A549 (cell line): ENCODE measurements around the gene EPHB6. TPM values are rescaled to one million over a fixed set of nuclear protein-coding genes. Genes with fewer than 3 reads are reported as not detected.

ENCODE experiments used
- ATAC-seq, 2 experiments: fragments of 200-7000 bp in 1 of 2; fragments of >200 bp in 1 of 2; cut with Nextera tagmentation in 1 of 2; cut with Tn5 transposase in 1 of 2; 3 replicates each; pipeline versions ENCODE4 v1.8.0 to v1.9.1; 2018 to 2020; ENCODE audit warnings: mild to moderate bottlenecking in 1 of 2, moderate library complexity in 1 of 2
- CTCF ChIA-PET: fragments of 300-600 bp; sonication (Branson Sonifier 250); formaldehyde crosslinking; extraction: SDS; loops from one replicate; lab custom pipeline; 2021; ENCODE audit warnings: antibody characterized with exemption, inconsistent platforms; lab: Yijun Ruan, JAX
- POLR2A ChIA-PET: fragments of 350-600 bp; formaldehyde crosslinking; extraction: SDS; loops from one replicate; lab custom pipeline; 2021; ENCODE audit warnings: antibody characterized with exemption, inconsistent platforms; lab: Yijun Ruan, JAX
- DNase-seq, 2 experiments: peaks; one replicate each; pipeline versions ENCODE4 v3.0.0 to v3.0.0-alpha.2; 2011 to 2016; ENCODE audit warnings: low read depth in 1 of 2, low spot score in 1 of 2
- FAIRE-seq: peaks from 2 replicates; lab custom pipeline; 2011; peaks lifted over from hg19 to GRCh38; lab: Jason Lieb, UNC
- H3K27ac ChIP-seq, 2 experiments: fragments of >200 bp; sonication (Bioruptor Twin); formaldehyde crosslinking; 3 replicates each; pipeline ENCODE4 v1.5.1; 2016 to 2017
- H3K4me1 ChIP-seq: fragments of >200 bp; sonication (Bioruptor Twin); formaldehyde crosslinking; 3 replicates; pipeline ENCODE4 v1.6.1; 2016
- H3K4me2 ChIP-seq: fragments of >200 bp; sonication (Bioruptor Twin); formaldehyde crosslinking; 3 replicates; pipeline ENCODE4 v1.6.1; 2016
- H3K4me3 ChIP-seq: fragments of >200 bp; sonication (Bioruptor Twin); formaldehyde crosslinking; 3 replicates; pipeline ENCODE4 v1.5.1; 2016
- H3K9me3 ChIP-seq: fragments of >200 bp; sonication (Bioruptor Twin); formaldehyde crosslinking; 3 replicates; pipeline ENCODE4 v1.6.1; 2016
- EHF ChIP-seq: fragments of 250-450 bp; sonication (Bioruptor Pico); IDR thresholded peaks from 2 replicates; pipeline ENCODE4 v1.5.0; 2020; ENCODE audit warnings: mild to moderate bottlenecking
- FOSB ChIP-seq: fragments of 250-450 bp; sonication (Bioruptor Pico); IDR thresholded peaks from 2 replicates; pipeline ENCODE4 v1.5.0; 2020; ENCODE audit warnings: mild to moderate bottlenecking, moderate library complexity
- GATA3 ChIP-seq: IDR thresholded peaks from 2 replicates; pipeline ENCODE4 v1.6.1; 2012; ENCODE audit warnings: borderline replicate concordance
- HDAC2 ChIP-seq: fragments of 200-600 bp; sonication (generic); IDR thresholded peaks from 2 replicates; pipeline ENCODE4 v1.6.1; 2016
- HOXA7 ChIP-seq: fragments of 250-450 bp; sonication (Bioruptor Pico); IDR thresholded peaks from 2 replicates; pipeline ENCODE4 v1.5.0; 2020; ENCODE audit warnings: mild to moderate bottlenecking, moderate library complexity
- HOXB5 ChIP-seq: fragments of 250-450 bp; sonication (Bioruptor Pico); IDR thresholded peaks from 2 replicates; pipeline ENCODE4 v1.5.0; 2020; ENCODE audit warnings: mild to moderate bottlenecking, moderate library complexity
- JUN ChIP-seq, 2 experiments: fragments of >200 bp; sonication (Bioruptor Twin); formaldehyde crosslinking; IDR thresholded peaks; 2 replicates in 1 of 2; 3 replicates in 1 of 2; pipeline ENCODE4 v1.6.1; 2016 to 2017
- KDM5A ChIP-seq: fragments of 200-600 bp; sonication (generic); IDR thresholded peaks from 2 replicates; pipeline ENCODE4 v1.6.1; 2016; ENCODE audit warnings: antibody characterized with exemption, mild to moderate bottlenecking
- MAFK ChIP-seq: fragments of 450-650 bp; IDR thresholded peaks from 2 replicates; pipeline ENCODE4 v1.6.1; 2014; ENCODE audit not compliant: partially characterized antibody
- MAZ ChIP-seq: fragments of 150-350 bp; IDR thresholded peaks from 2 replicates; pipeline ENCODE4 v1.6.1; 2014; ENCODE audit warnings: antibody characterized with exemption, low read depth, low read length, borderline replicate concordance
- MYC ChIP-seq: IDR thresholded peaks from 2 replicates; pipeline ENCODE4 v1.6.1; 2012; ENCODE audit warnings: mild to moderate bottlenecking, inconsistent platforms, low read length, improper control_type of control experiment, borderline replicate concordance
- NFE2L2 ChIP-seq: fragments of 150-350 bp; conservative IDR thresholded peaks from 2 replicates; pipeline ENCODE4 v1.6.1; 2014; ENCODE audit warnings: low read length
- NPAS2 ChIP-seq: fragments of 250-450 bp; sonication (Bioruptor Pico); IDR thresholded peaks from 2 replicates; pipeline ENCODE4 v1.8.0; 2022; ENCODE audit warnings: mild to moderate bottlenecking, moderate library complexity, borderline replicate concordance
- NR3C1 ChIP-seq: fragments of >200 bp; sonication (Bioruptor Twin); formaldehyde crosslinking; IDR thresholded peaks from 3 replicates; pipeline ENCODE4 v1.6.1; 2017
- PHF8 ChIP-seq: fragments of 200-600 bp; sonication (generic); IDR thresholded peaks from 2 replicates; pipeline ENCODE4 v1.6.1; 2016; ENCODE audit warnings: low read depth, mild to moderate bottlenecking, antibody characterized with exemption, moderate library complexity, borderline replicate concordance
- RNF2 ChIP-seq: fragments of 200-600 bp; sonication (generic); IDR thresholded peaks from 2 replicates; pipeline ENCODE4 v1.6.1; 2016; ENCODE audit warnings: low read depth, mild to moderate bottlenecking, antibody characterized with exemption, moderate library complexity, borderline replicate concordance
- SMC3 ChIP-seq: fragments of >200 bp; sonication (Bioruptor Twin); formaldehyde crosslinking; IDR thresholded peaks from 3 replicates; pipeline ENCODE4 v1.6.1; 2018; ENCODE audit warnings: inconsistent platforms
- SREBF2 ChIP-seq: fragments of 450-650 bp; IDR thresholded peaks from 2 replicates; pipeline ENCODE4 v1.6.1; 2014; ENCODE audit warnings: mild to moderate bottlenecking, moderate library complexity
- TFCP2L1 ChIP-seq: fragments of 250-450 bp; sonication (Bioruptor Pico); IDR thresholded peaks from 2 replicates; pipeline ENCODE4 v1.5.0; 2021; ENCODE audit warnings: mild to moderate bottlenecking
- TP53 ChIP-seq: fragments of 250-450 bp; sonication (Bioruptor Pico); IDR thresholded peaks from 2 replicates; pipeline ENCODE4 v1.5.0; 2021; ENCODE audit warnings: mild to moderate bottlenecking, moderate library complexity
- ZC3H11A ChIP-seq: fragments of 450-650 bp; IDR thresholded peaks from 2 replicates; pipeline ENCODE4 v1.6.1; 2014; ENCODE audit warnings: antibody characterized with exemption, mild to moderate bottlenecking
- ZFP36 ChIP-seq: fragments of 450-650 bp; IDR thresholded peaks from 2 replicates; pipeline ENCODE4 v1.6.1; 2014; ENCODE audit warnings: borderline replicate concordance; ENCODE audit not compliant: partially characterized antibody
- ZNF302 ChIP-seq: fragments of 250-450 bp; sonication (Bioruptor Pico); IDR thresholded peaks from 2 replicates; pipeline ENCODE4 v1.9.0; 2021; ENCODE audit warnings: inconsistent platforms, mild to moderate bottlenecking, moderate library complexity
- ZSCAN20 ChIP-seq: fragments of 250-450 bp; sonication (Bioruptor Pico); IDR thresholded peaks from 2 replicates; pipeline ENCODE4 v1.8.0; 2022; ENCODE audit warnings: mild to moderate bottlenecking, moderate library complexity
- WGBS: methylation state at CpG from one replicate; pipeline ENCODE4 v1.1.6; 2017; ENCODE audit errors: missing lambda C conversion rate; 5-methylcytosine and 5-hydroxymethylcytosine counted together
- polyA plus RNA-seq, 4 experiments: library from polyadenylated mRNA; depleted of rRNA in 3 of 4; stranded (reverse); fragments of >200 nt; fragmentation: RNase III in 1 of 4; extraction: RNeasy Plus Mini Kit Qiagen cat#74134 plus additional on column Dnase treatment in 1 of 4; gene quantifications; 2 replicates in 3 of 4; 3 replicates in 1 of 4; pipeline ENCODE4 v1.2.3, GENCODE V29; 2011 to 2017
- TF ChIP-seq, protein P1 (sequence below): fragments of >200 bp; sonication (Bioruptor Twin); formaldehyde crosslinking; IDR thresholded peaks from 3 replicates; pipeline ENCODE4 v1.5.1; 2016

EPHB6 gene
- polyA plus RNA-seq, 2 of the 4 experiments (the other 2 are of a cell fraction): 0.26 to 0.37 TPM

- FAIRE-seq: no peak
- no peak for ATAC-seq
- no peak overlapping the region for H3K4me3 ChIP-seq
- DNase-seq: no peak
- ChIA-PET POLR2A (no interaction called here), CTCF (no interaction called here)
- 0% methylated on average over 3 of the region's 3 CpGs for WGBS
- TF ChIP-seq NR3C1: no peak
- TF ChIP-seq TP53 (CRISPR knock-in tag): no peak
- no peak for TF ChIP-seq FOSB (CRISPR knock-in tag)
- TF ChIP-seq HDAC2: no peak
- TF ChIP-seq, protein P1, sequence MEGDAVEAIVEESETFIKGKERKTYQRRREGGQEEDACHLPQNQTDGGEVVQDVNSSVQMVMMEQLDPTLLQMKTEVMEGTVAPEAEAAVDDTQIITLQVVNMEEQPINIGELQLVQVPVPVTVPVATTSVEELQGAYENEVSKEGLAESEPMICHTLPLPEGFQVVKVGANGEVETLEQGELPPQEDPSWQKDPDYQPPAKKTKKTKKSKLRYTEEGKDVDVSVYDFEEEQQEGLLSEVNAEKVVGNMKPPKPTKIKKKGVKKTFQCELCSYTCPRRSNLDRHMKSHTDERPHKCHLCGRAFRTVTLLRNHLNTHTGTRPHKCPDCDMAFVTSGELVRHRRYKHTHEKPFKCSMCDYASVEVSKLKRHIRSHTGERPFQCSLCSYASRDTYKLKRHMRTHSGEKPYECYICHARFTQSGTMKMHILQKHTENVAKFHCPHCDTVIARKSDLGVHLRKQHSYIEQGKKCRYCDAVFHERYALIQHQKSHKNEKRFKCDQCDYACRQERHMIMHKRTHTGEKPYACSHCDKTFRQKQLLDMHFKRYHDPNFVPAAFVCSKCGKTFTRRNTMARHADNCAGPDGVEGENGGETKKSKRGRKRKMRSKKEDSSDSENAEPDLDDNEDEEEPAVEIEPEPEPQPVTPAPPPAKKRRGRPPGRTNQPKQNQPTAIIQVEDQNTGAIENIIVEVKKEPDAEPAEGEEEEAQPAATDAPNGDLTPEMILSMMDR: no peak
- no peak for TF ChIP-seq MAFK
- TF ChIP-seq GATA3: no peak
- no peak for TF ChIP-seq EHF (CRISPR knock-in tag)
- no peaks in the 10 kb centered on the region for H3K4me1 ChIP-seq
- H3K27ac ChIP-seq: no peak overlapping the region
- H3K4me2 ChIP-seq: no peak overlapping the region
- H3K9me3 ChIP-seq: no peaks in the 10 kb centered on the region
Observed at GRCh38 chr7:142913051-142913450, 58.2 kb downstream of the EPHB6 start.

DNA sequence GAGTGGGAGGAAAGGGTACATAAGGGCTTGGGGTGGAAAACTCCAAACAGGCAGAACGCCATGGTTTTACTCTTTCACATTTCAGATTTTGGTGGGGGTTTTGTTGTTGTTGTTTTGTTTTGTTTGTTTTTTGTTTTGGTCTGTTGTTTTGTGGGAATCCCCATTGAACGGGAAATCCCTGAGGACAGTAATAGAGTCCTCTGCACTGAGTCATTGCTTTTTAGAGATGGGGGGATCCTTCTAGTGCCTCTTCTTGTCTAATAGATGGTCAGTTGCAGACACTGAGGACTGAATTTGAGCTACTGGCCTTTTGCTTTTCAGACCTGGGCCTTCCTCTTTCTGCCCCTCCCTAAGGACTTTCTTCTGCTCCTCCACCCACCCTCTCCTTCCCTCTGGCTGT, 58.7 kb downstream of the EPHB6 start:
- TF ChIP-seq SREBF2 (no peak), KDM5A (no peak), HOXA7 (CRISPR knock-in tag) (no peak), NFE2L2 (no peak)

DNA sequence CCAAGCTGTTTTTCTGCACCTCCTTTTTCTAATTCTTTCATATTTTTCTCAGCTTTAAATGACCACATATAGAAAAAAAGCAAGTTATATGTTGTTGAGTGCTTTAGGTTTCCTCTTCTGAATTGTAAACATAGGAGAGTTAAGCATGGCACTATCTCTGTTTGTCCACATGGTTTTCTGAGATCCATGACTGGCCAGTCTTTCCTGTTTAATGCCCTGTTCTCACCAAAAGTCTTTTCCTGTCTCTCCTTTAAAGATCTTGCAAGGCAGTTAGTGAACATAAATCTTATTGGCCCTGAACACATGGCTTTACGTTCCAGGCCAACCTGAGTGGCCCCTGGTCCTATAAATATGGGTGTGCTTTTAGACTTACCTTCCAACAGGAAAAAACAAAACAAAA, 59.2 kb downstream of the EPHB6 start:
- TF ChIP-seq NR3C1 (no peak), HDAC2 (no peak), MYC (no peak)
- TF ChIP-seq, all 56 proteins: peak for 0
- no peak overlapping the region for H3K4me3 ChIP-seq
- ChIA-PET CTCF (no interaction called here), POLR2A (no interaction called here)
- no peaks in the 10 kb centered on the region for H3K9me3 ChIP-seq
- no peaks in the 10 kb centered on the region for H3K4me1 ChIP-seq
- H3K4me2 ChIP-seq: no peak overlapping the region
- ATAC-seq (no peak), DNase-seq (no peak), FAIRE-seq (no peak)
- 0% methylated on average over 1 of the region's 1 CpG for WGBS
- H3K27ac ChIP-seq: no peak overlapping the region

More for the DNA sequence above, 58.7 kb downstream of the EPHB6 start:
- Histone ChIP-seq H3K27ac (no peak overlapping the region), H3K9me3 (no peaks in the 10 kb centered on the region), H3K4me2 (no peak overlapping the region), H3K4me3 (no peak overlapping the region), H3K4me1 (no peaks in the 10 kb centered on the region)
- ChIA-PET POLR2A (no interaction called here), CTCF (no interaction called here)
- FAIRE-seq: no peak
- no peak for ATAC-seq
- WGBS: 0% methylated on average over 2 of the region's 2 CpGs
- DNase-seq: no peak

- H3K4me2 ChIP-seq: no peak overlapping the region
- TF ChIP-seq ZFP36 (no peak), HOXB5 (CRISPR knock-in tag) (no peak), HDAC2 (no peak), SMC3 (no peak), GATA3 (no peak), ZC3H11A (no peak), RNF2 (no peak), KDM5A (no peak), NPAS2 (CRISPR knock-in tag) (no peak), ZNF302 (no peak), PHF8 (no peak), MAZ (no peak), ZSCAN20 (CRISPR knock-in tag) (no peak), JUN (IDR thresholded peaks at IDR 0.05) (no peak), TP53 (CRISPR knock-in tag) (no peak), NFE2L2 (no peak), TFCP2L1 (CRISPR knock-in tag) (no peak)
- TF ChIP-seq, protein P1: no peak
- DNase-seq (no peak), ATAC-seq (no peak), FAIRE-seq (no peak)
- H3K4me3 ChIP-seq: no peak overlapping the region
- ChIA-PET POLR2A (no interaction called here), CTCF (interaction anchor here (1.2 kb wide), 1 partner anchor 44 kb away, joined by 3 read pairs; no protein-coding TSS in a partner anchor)
- 30% methylated on average over 8 of the region's 8 CpGs for WGBS
- H3K4me1 ChIP-seq: no peaks in the 10 kb centered on the region
- H3K9me3 ChIP-seq: no peaks in the 10 kb centered on the region
- no peak overlapping the region for H3K27ac ChIP-seq
Observed at GRCh38 chr7:142915315-142915714, 60.4 kb downstream of the EPHB6 start.
